Hematopoietic multipotent progenitor cell treated with erythropoietin and hydrocortisone succinate and interleukin-3 and kit ligand, for 8 days (in vitro differentiated cells): ENCODE results near the gene UROS.

Experiments
- DNase-seq: peaks from one replicate; pipeline ENCODE4 v3.0.0-alpha.2; 2015

UROS gene

GRCh38 chr10:125822878-125823662 lies at the start of gene UROS, which contains the start of gene BCCIP:
Gene UROS, minus strand, starts transcription at chr10:125823258. Its CDS starts 6,759 bp downstream, at chr10:125816499.
Gene BCCIP, plus strand, starts transcription at chr10:125823546. Its CDS starts 12 bp downstream, at chr10:125823558.
- peak; percentile 95 for DNase-seq

GRCh38 chr10:125871338-125871737 lies 48.3 kb upstream of the UROS start:
- DNase-seq: no peak

GRCh38 chr10:125868372-125868975 lies 45.4 kb upstream of the UROS start:
- peak; percentile 74 for DNase-seq

- no peak for DNase-seq
Observed at GRCh38 chr10:125866421-125867029, 43.5 kb upstream of the UROS start.

GRCh38 chr10:125865120-125865519 lies 42.1 kb upstream of the UROS start:
- DNase-seq: no peak

GRCh38 chr10:125859128-125859817 lies 36.2 kb upstream of the UROS start:
- no peak for DNase-seq

- no peak for DNase-seq
Observed at GRCh38 chr10:125857185-125857760, 34.2 kb upstream of the UROS start.

- no peak for DNase-seq
Observed at GRCh38 chr10:125852487-125852886, 29.4 kb upstream of the UROS start.

- DNase-seq: no peak
Observed at GRCh38 chr10:125850766-125851731, 28.0 kb upstream of the UROS start.

- no peak for DNase-seq
Observed at GRCh38 chr10:125849448-125849847, 26.4 kb upstream of the UROS start.

GRCh38 chr10:125848857-125849256 lies 25.8 kb upstream of the UROS start:
- no peak for DNase-seq

- no peak for DNase-seq
Observed at GRCh38 chr10:125848371-125848770, 25.3 kb upstream of the UROS start.

- no peak for DNase-seq
Observed at GRCh38 chr10:125846894-125847293, 23.8 kb upstream of the UROS start.

GRCh38 chr10:125845617-125846016 lies 22.6 kb upstream of the UROS start:
- no peak for DNase-seq

- DNase-seq: no peak
Observed at GRCh38 chr10:125844751-125845221, 21.7 kb upstream of the UROS start.

- DNase-seq: no peak
Observed at GRCh38 chr10:125843603-125844329, 20.7 kb upstream of the UROS start.

- DNase-seq: peak; percentile 22
Observed at GRCh38 chr10:125840955-125841354, 17.9 kb upstream of the UROS start.

- DNase-seq: no peak
Observed at GRCh38 chr10:125840406-125840805, 17.3 kb upstream of the UROS start.

- DNase-seq: no peak
Observed at GRCh38 chr10:125838802-125839575, 15.9 kb upstream of the UROS start.

- DNase-seq: no peak
Observed at GRCh38 chr10:125836746-125837145, 13.7 kb upstream of the UROS start.
